HepG2 (cell line): ENCODE measurements around the gene MBNL3. TPM values are rescaled to one million over a fixed set of nuclear protein-coding genes. Genes with fewer than 3 reads are reported as not detected.
A peak's percentile ranks its signal among the peaks of the same experiment; 100 is the strongest.

ENCODE experiments used
- ADNP ChIP-seq: sonication (generic); formaldehyde crosslinking; IDR thresholded peaks from 2 replicates; pipeline ENCODE4 v1.4.0; 2020; ENCODE audit warnings: missing genetic modification reagents
- MAFG ChIP-seq: sonication (generic); formaldehyde crosslinking; IDR thresholded peaks from 2 replicates; pipeline ENCODE4 v1.5.1; 2020; ENCODE audit warnings: mild to moderate bottlenecking, missing genetic modification reagents
- MXD4 ChIP-seq: IDR thresholded peaks from 2 replicates; pipeline ENCODE4 v1.6.1; 2016; ENCODE audit warnings: mild to moderate bottlenecking, missing biosample characterization, missing genetic modification reagents
- SALL2 ChIP-seq: sonication (generic); formaldehyde crosslinking; IDR thresholded peaks from 2 replicates; pipeline ENCODE4 v1.8.1; 2023; ENCODE audit warnings: mild to moderate bottlenecking, missing genetic modification reagents, inconsistent platforms
- SNAI1 ChIP-seq: sonication (generic); formaldehyde crosslinking; IDR thresholded peaks from 2 replicates; pipeline ENCODE4 v1.5.0; 2020; ENCODE audit warnings: mild to moderate bottlenecking, missing genetic modification reagents, borderline replicate concordance
- SPEN ChIP-seq: sonication (generic); formaldehyde crosslinking; IDR thresholded peaks from 2 replicates; pipeline ENCODE4 v1.5.1; 2020; ENCODE audit warnings: low read depth, mild to moderate bottlenecking, missing genetic modification reagents
- STAG1 ChIP-seq: sonication (generic); formaldehyde crosslinking; IDR thresholded peaks from 2 replicates; pipeline ENCODE4 v1.4.0; 2020; ENCODE audit warnings: missing genetic modification reagents
- THYN1 ChIP-seq: sonication (generic); formaldehyde crosslinking; IDR thresholded peaks from 2 replicates; pipeline ENCODE4 v1.8.1; 2023; ENCODE audit warnings: low read depth, mild to moderate bottlenecking, moderate library complexity, missing genetic modification reagents, borderline replicate concordance
- ZFP62 ChIP-seq: sonication (generic); formaldehyde crosslinking; IDR thresholded peaks from 2 replicates; pipeline ENCODE4 v1.4.0; 2020; ENCODE audit warnings: missing genetic modification reagents
- ZNF12 ChIP-seq: sonication (generic); formaldehyde crosslinking; IDR thresholded peaks from 2 replicates; pipeline ENCODE4 v1.5.0; 2020; ENCODE audit warnings: missing genetic modification reagents
- ZNF382 ChIP-seq: sonication (generic); formaldehyde crosslinking; IDR thresholded peaks from 2 replicates; pipeline ENCODE4 v1.5.0; 2020; ENCODE audit warnings: missing genetic modification reagents, mild to moderate bottlenecking, borderline replicate concordance
- ZNF446 ChIP-seq: sonication (generic); formaldehyde crosslinking; IDR thresholded peaks from 2 replicates; pipeline ENCODE4 v1.5.0; 2020; ENCODE audit warnings: mild to moderate bottlenecking, missing genetic modification reagents
- ZNF530 ChIP-seq: sonication (generic); formaldehyde crosslinking; IDR thresholded peaks from 2 replicates; pipeline ENCODE4 v1.5.0; 2020; ENCODE audit warnings: low read depth, mild to moderate bottlenecking, missing genetic modification reagents
- ZNF569 ChIP-seq: sonication (generic); formaldehyde crosslinking; IDR thresholded peaks from 2 replicates; pipeline ENCODE4 v1.5.0; 2020; ENCODE audit warnings: mild to moderate bottlenecking, missing genetic modification reagents, moderate library complexity, borderline replicate concordance
- ZSCAN30 ChIP-seq: sonication (generic); formaldehyde crosslinking; IDR thresholded peaks from 2 replicates; pipeline ENCODE4 v1.5.0; 2020; ENCODE audit warnings: mild to moderate bottlenecking, missing genetic modification reagents
- polyA plus RNA-seq, 8 experiments: library from polyadenylated mRNA; depleted of rRNA in 3 of 8; stranded (reverse) in 7 of 8; unstranded in 1 of 8; fragments of >200 nt; fragmentation: Illumina TruSeq in 4 of 8; extraction: Trizol in 4 of 8; gene quantifications; 2 replicates each; pipeline versions ENCODE4 v1.2.1 to v1.2.3, GENCODE V29; 2011 to 2016; ENCODE audit warnings: low read depth in 4 of 8, missing spikeins in 1 of 8, mixed read lengths in 1 of 8; ENCODE audit not compliant: insufficient read depth in 1 of 8
- total RNA-seq, 5 experiments: library from RNA; depleted of rRNA; stranded (reverse); fragments of >200 nt; fragmentation: Illumina TruSeq; extraction: Trizol; gene quantifications; 2 replicates each; pipeline ENCODE4 v1.2.3, GENCODE V29; 2016; ENCODE audit warnings: low read depth in 1 of 5
- TF ChIP-seq, protein P1 (sequence below): sonication (generic); formaldehyde crosslinking; conservative IDR thresholded peaks from 2 replicates; pipeline ENCODE4 v1.4.0; 2020; ENCODE audit warnings: missing genetic modification reagents
- TF ChIP-seq, protein P2 (sequence below): sonication (generic); IDR thresholded peaks from 2 replicates; pipeline ENCODE4 v1.6.1; 2016; ENCODE audit warnings: low read depth, borderline replicate concordance
- TF ChIP-seq, protein P3 (sequence below): sonication (generic); formaldehyde crosslinking; IDR thresholded peaks from 2 replicates; pipeline ENCODE4 v1.5.0; 2020; ENCODE audit warnings: mild to moderate bottlenecking, missing genetic modification reagents, borderline replicate concordance
- TF ChIP-seq, protein P4 (sequence below): sonication (generic); formaldehyde crosslinking; IDR thresholded peaks from 2 replicates; pipeline ENCODE4 v1.4.0; 2020; ENCODE audit warnings: missing genetic modification reagents, borderline replicate concordance
- TF ChIP-seq, protein P5 (sequence below): sonication (generic); formaldehyde crosslinking; IDR thresholded peaks from 2 replicates; pipeline ENCODE4 v1.4.0; 2020; ENCODE audit warnings: missing genetic modification reagents, borderline replicate concordance

The MBNL3 gene
- total and polyA plus RNA-seq, 2 of the 13 experiments (the other 11 are each of a cell fraction or from before 2014, with no cell fraction given): 155 to 257 TPM

DNA sequence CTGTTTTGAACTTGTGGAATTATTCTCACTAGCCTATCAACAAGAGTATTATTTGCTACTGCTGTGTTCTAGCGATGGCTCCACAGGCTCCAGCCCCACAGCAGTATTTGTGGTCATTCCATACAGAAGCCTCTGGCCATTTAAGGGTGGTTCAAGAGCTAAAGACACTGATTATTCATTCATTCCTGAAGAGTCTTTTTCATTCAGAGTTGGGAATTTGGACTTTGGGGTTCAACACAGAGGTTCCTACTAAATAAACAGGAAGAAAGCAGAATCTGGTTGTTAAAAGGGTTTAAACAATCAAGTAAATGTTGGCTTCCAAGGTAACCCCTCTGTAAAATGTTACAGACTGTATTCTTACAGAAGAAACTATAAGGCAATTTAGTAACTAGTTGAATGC, 4.3 kb upstream of the MBNL3 start (continued):
- TF ChIP-seq, protein P1, sequence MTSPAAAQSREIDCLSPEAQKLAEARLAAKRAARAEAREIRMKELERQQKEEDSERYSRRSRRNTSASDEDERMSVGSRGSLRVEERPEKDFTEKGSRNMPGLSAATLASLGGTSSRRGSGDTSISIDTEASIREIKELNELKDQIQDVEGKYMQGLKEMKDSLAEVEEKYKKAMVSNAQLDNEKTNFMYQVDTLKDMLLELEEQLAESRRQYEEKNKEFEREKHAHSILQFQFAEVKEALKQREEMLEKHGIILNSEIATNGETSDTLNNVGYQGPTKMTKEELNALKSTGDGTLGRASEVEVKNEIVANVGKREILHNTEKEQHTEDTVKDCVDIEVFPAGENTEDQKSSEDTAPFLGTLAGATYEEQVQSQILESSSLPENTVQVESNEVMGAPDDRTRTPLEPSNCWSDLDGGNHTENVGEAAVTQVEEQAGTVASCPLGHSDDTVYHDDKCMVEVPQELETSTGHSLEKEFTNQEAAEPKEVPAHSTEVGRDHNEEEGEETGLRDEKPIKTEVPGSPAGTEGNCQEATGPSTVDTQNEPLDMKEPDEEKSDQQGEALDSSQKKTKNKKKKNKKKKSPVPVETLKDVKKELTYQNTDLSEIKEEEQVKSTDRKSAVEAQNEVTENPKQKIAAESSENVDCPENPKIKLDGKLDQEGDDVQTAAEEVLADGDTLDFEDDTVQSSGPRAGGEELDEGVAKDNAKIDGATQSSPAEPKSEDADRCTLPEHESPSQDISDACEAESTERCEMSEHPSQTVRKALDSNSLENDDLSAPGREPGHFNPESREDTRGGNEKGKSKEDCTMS (CRISPR knock-in tag): no peak
- TF ChIP-seq, protein P2, sequence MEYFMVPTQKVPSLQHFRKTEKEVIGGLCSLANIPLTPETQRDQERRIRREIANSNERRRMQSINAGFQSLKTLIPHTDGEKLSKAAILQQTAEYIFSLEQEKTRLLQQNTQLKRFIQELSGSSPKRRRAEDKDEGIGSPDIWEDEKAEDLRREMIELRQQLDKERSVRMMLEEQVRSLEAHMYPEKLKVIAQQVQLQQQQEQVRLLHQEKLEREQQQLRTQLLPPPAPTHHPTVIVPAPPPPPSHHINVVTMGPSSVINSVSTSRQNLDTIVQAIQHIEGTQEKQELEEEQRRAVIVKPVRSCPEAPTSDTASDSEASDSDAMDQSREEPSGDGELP: no peak
- TF ChIP-seq ZNF569 (no peak), THYN1 (CRISPR knock-in tag) (no peak), ZSCAN30 (CRISPR knock-in tag) (no peak), SNAI1 (no peak), ZNF446 (no peak), ZNF12 (no peak), ADNP (no peak), MAFG (CRISPR knock-in tag) (no peak), ZFP62 (no peak), SPEN (no peak), STAG1 (CRISPR knock-in tag) (no peak), ZNF382 (CRISPR knock-in tag) (no peak), ZNF530 (CRISPR knock-in tag) (no peak), MXD4 (no peak), SALL2 (CRISPR knock-in tag) (no peak)
- TF ChIP-seq, protein P3, sequence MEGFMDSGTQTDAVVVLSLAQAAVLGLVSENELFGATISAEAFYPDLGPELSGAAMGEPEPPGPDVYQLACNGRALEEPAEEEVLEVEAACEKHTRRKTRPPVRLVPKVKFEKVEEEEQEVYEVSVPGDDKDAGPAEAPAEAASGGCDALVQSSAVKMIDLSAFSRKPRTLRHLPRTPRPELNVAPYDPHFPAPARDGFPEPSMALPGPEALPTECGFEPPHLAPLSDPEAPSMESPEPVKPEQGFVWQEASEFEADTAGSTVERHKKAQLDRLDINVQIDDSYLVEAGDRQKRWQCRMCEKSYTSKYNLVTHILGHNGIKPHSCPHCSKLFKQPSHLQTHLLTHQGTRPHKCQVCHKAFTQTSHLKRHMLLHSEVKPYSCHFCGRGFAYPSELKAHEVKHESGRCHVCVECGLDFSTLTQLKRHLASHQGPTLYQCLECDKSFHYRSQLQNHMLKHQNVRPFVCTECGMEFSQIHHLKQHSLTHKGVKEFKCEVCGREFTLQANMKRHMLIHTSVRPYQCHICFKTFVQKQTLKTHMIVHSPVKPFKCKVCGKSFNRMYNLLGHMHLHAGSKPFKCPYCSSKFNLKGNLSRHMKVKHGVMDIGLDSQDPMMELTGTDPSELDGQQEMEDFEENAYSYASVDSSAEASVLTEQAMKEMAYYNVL: 0 out of 2 replicates have a peak, but pooled peaks have one; percentile 31
- TF ChIP-seq, protein P4, sequence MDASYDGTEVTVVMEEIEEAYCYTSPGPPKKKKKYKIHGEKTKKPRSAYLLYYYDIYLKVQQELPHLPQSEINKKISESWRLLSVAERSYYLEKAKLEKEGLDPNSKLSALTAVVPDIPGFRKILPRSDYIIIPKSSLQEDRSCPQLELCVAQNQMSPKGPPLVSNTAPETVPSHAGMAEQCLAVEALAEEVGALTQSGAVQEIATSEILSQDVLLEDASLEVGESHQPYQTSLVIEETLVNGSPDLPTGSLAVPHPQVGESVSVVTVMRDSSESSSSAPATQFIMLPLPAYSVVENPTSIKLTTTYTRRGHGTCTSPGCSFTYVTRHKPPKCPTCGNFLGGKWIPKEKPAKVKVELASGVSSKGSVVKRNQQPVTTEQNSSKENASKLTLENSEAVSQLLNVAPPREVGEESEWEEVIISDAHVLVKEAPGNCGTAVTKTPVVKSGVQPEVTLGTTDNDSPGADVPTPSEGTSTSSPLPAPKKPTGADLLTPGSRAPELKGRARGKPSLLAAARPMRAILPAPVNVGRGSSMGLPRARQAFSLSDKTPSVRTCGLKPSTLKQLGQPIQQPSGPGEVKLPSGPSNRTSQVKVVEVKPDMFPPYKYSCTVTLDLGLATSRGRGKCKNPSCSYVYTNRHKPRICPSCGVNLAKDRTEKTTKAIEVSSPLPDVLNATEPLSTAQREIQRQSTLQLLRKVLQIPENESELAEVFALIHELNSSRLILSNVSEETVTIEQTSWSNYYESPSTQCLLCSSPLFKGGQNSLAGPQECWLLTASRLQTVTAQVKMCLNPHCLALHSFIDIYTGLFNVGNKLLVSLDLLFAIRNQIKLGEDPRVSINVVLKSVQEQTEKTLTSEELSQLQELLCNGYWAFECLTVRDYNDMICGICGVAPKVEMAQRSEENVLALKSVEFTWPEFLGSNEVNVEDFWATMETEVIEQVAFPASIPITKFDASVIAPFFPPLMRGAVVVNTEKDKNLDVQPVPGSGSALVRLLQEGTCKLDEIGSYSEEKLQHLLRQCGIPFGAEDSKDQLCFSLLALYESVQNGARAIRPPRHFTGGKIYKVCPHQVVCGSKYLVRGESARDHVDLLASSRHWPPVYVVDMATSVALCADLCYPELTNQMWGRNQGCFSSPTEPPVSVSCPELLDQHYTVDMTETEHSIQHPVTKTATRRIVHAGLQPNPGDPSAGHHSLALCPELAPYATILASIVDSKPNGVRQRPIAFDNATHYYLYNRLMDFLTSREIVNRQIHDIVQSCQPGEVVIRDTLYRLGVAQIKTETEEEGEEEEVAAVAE (CRISPR knock-in tag): 0 out of 2 replicates have a peak, but pooled peaks have one; percentile 32
- TF ChIP-seq, protein P5, sequence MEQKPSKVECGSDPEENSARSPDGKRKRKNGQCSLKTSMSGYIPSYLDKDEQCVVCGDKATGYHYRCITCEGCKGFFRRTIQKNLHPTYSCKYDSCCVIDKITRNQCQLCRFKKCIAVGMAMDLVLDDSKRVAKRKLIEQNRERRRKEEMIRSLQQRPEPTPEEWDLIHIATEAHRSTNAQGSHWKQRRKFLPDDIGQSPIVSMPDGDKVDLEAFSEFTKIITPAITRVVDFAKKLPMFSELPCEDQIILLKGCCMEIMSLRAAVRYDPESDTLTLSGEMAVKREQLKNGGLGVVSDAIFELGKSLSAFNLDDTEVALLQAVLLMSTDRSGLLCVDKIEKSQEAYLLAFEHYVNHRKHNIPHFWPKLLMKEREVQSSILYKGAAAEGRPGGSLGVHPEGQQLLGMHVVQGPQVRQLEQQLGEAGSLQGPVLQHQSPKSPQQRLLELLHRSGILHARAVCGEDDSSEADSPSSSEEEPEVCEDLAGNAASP (CRISPR knock-in tag): 0 out of 2 replicates have a peak, but pooled peaks have one; percentile 33
